Chondrocyte (in vitro differentiated cells): Measurements from ENCODE around the gene MN1. TPM values are rescaled to one million over a fixed set of nuclear protein-coding genes. Genes with fewer than 3 reads are reported as not detected.
A peak's percentile ranks its signal among the peaks of the same experiment; 100 is the strongest.
"Not testable (repeated sequence)": the region's sequence is repeated elsewhere in the genome, so short reads cannot be mapped to it uniquely, and the experiment has no call there.

Experiments used
- DNase-seq: peaks from one replicate; pipeline ENCODE4 v3.0.0; 2021; ENCODE audit warnings: mixed read lengths, low spot score
- H3K27ac Mint-ChIP-seq: one replicate; pipeline ENCODE4 v1.8.0; 2021; ENCODE audit warnings: mild to moderate bottlenecking, moderate library complexity, mixed read lengths; ENCODE audit not compliant: unreplicated experiment
- H3K27me3 Mint-ChIP-seq: 2 replicates; pipeline ENCODE4 v1.8.0; 2021; ENCODE audit warnings: low read depth, mixed read lengths
- H3K36me3 Mint-ChIP-seq: 2 replicates; pipeline ENCODE4 v1.8.0; 2021; ENCODE audit warnings: low read depth, mixed read lengths
- H3K4me1 Mint-ChIP-seq: 2 replicates; pipeline ENCODE4 v1.8.0; 2021; ENCODE audit warnings: low read depth, mild to moderate bottlenecking, mixed read lengths
- H3K4me3 Mint-ChIP-seq: one replicate; pipeline ENCODE4 v1.8.0; 2021; ENCODE audit warnings: mild to moderate bottlenecking, moderate library complexity, mixed read lengths; ENCODE audit not compliant: unreplicated experiment
- H3K9me3 Mint-ChIP-seq: 2 replicates; pipeline ENCODE4 v1.8.0; 2021; ENCODE audit warnings: low read depth, mixed read lengths
- total RNA-seq: library from RNA; stranded (reverse); gene quantifications from 3 replicates; pipeline ENCODE4 v1.2.1, GENCODE V29; 2021
- TF ChIP-seq, protein P1 (sequence below): fragments of 200-600 bp; sonication (generic); IDR thresholded peaks from 2 replicates; pipeline ENCODE4 v1.5.0; 2021; ENCODE audit warnings: antibody characterized with exemption, mild to moderate bottlenecking, moderate library complexity

The MN1 gene
- total RNA-seq, 1 donor from 2014 or later = 119 TPM

DNA sequence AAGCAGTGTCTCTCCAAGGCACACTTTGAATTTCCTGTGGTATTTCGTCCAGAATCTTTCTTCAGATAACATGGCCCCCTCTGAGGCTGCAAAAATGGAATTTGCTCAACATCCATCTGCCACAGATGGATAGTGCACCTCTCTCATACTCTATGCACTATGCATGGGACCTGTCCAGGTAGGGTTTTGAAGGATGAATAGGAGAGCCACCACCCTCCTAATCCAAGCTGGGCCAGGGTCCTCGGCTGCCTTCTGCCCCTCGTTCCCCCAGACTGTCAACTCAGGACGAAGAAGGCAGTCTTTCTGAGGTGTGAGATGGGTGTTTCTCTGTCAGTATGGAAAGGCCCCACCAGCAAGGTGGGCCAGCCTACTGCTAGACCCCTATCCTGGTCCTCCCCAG lies 56.4 kb downstream of the MN1 start:
- Mint-ChIP-seq H3K9me3 (no peaks in the 10 kb centered on the region), H3K36me3 (peaks cover 17% of the 10 kb centered on the region), H3K27ac (peak overlapping the region; percentile 11), H3K4me1 (peaks cover 32% of the 10 kb centered on the region), H3K4me3 (no peak overlapping the region), H3K27me3 (no peaks in the 10 kb centered on the region)
- TF ChIP-seq, protein P1, sequence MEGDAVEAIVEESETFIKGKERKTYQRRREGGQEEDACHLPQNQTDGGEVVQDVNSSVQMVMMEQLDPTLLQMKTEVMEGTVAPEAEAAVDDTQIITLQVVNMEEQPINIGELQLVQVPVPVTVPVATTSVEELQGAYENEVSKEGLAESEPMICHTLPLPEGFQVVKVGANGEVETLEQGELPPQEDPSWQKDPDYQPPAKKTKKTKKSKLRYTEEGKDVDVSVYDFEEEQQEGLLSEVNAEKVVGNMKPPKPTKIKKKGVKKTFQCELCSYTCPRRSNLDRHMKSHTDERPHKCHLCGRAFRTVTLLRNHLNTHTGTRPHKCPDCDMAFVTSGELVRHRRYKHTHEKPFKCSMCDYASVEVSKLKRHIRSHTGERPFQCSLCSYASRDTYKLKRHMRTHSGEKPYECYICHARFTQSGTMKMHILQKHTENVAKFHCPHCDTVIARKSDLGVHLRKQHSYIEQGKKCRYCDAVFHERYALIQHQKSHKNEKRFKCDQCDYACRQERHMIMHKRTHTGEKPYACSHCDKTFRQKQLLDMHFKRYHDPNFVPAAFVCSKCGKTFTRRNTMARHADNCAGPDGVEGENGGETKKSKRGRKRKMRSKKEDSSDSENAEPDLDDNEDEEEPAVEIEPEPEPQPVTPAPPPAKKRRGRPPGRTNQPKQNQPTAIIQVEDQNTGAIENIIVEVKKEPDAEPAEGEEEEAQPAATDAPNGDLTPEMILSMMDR = no peak
- no peak for DNase-seq

DNA sequence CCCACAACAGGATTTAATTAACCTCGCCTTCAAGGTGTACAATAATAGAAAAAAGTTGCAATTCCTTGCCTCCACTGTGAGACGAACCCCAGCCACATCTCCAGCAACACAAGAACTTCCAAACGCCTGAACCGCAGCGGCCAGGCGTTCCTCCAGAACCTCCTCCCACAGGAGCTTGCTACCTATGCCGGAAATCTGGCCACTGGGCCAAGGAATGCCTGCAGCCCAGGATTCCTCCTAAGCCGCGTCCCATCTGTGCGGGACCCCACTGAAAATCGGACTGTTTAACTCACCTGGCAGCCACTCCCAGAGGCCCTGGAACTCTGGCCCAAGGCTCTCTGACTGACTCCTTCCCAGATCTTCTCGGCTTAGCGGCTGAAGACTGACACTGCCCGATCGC lies 57.5 kb downstream of the MN1 start:
- peaks cover 13% of the 10 kb centered on the region for H3K36me3 Mint-ChIP-seq
- peaks cover 21% of the 10 kb centered on the region for H3K4me1 Mint-ChIP-seq
- not testable (repeated sequence) for H3K9me3 Mint-ChIP-seq, DNase-seq, H3K27ac Mint-ChIP-seq, H3K4me3 Mint-ChIP-seq, H3K27me3 Mint-ChIP-seq

- Mint-ChIP-seq H3K27me3 (no peaks in the 10 kb centered on the region), H3K9me3 (peaks cover 13% of the 10 kb centered on the region), H3K4me1 (no peaks in the 10 kb centered on the region), H3K36me3 (peaks cover 4% of the 10 kb centered on the region), H3K4me3 (no peak overlapping the region), H3K27ac (no peak overlapping the region)
- TF ChIP-seq, protein P1 = no peak
- no peak for DNase-seq
Observed at GRCh38 chr22:27740202-27740748, 61.3 kb downstream of the MN1 start.

DNA sequence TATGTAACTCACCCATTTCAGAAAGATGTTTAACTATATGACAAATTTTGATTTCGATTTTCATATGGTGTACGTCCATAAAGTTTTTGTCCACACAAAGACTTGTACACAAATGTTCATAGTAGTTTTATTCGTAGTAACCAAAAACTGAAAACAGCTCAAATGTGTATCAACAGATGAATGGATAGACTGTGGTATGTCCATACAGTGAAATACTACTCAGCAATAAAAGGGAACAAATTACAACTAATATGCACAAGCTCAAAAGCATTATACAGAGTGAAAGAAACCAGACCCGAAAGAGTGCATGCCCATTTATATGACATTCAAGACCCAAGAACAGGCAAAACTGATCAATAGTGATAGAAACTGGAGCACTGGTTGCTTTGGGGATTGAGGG lies 64.0 kb downstream of the MN1 start:
- no peak for DNase-seq
- H3K9me3 Mint-ChIP-seq = peaks cover 13% of the 10 kb centered on the region
- no peak overlapping the region for H3K4me3 Mint-ChIP-seq
- TF ChIP-seq, protein P1 = no peak
- no peaks in the 10 kb centered on the region for H3K27me3 Mint-ChIP-seq
- no peak overlapping the region for H3K27ac Mint-ChIP-seq
- no peaks in the 10 kb centered on the region for H3K4me1 Mint-ChIP-seq
- peaks cover 4% of the 10 kb centered on the region for H3K36me3 Mint-ChIP-seq

GRCh38 chr22:27734066-27734465 lies 67.5 kb downstream of the MN1 start:
- peaks cover 12% of the 10 kb centered on the region for H3K4me1 Mint-ChIP-seq
- no peak for DNase-seq
- TF ChIP-seq, protein P1 = no peak
- no peak overlapping the region for H3K27ac Mint-ChIP-seq
- H3K36me3 Mint-ChIP-seq = peaks cover 3% of the 10 kb centered on the region
- H3K27me3 Mint-ChIP-seq = no peaks in the 10 kb centered on the region
- H3K4me3 Mint-ChIP-seq = no peak overlapping the region
- peaks cover 13% of the 10 kb centered on the region for H3K9me3 Mint-ChIP-seq

DNA sequence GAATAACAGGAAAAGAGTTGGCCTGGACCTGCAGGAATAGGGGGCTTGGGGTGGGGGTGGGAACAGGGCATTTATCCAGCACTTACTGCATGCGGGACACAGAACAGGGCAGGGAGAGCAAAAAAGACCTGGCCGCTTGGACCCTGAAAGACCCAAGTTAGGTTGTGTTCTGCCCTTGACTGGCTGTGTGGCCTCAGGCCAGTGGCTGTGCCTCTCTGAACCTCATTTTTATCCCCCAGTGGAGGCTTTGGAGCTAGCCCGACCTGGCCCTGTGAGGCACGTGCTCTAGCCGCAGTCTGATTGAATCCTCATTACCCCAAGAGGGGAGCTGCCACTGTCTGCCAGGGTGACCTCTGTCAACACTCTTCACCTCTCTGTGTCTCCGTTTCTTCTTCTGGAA lies 68.7 kb downstream of the MN1 start:
- no peak for DNase-seq
- H3K36me3 Mint-ChIP-seq = peaks cover 3% of the 10 kb centered on the region
- H3K27ac Mint-ChIP-seq = no peak overlapping the region
- TF ChIP-seq, protein P1 = no peak
- no peak overlapping the region for H3K4me3 Mint-ChIP-seq
- peaks cover 21% of the 10 kb centered on the region for H3K4me1 Mint-ChIP-seq
- no peaks in the 10 kb centered on the region for H3K27me3 Mint-ChIP-seq
- peaks cover 8% of the 10 kb centered on the region for H3K9me3 Mint-ChIP-seq
